DMS 273 (cell line): ENCODE data around the gene ZBTB33.

Experiments
- DNase-seq: peaks from one replicate; lab custom pipeline; 2025; ENCODE audit not compliant: unreplicated experiment; lab: John Stamatoyannopoulos, UW

The ZBTB33 gene

DNA sequence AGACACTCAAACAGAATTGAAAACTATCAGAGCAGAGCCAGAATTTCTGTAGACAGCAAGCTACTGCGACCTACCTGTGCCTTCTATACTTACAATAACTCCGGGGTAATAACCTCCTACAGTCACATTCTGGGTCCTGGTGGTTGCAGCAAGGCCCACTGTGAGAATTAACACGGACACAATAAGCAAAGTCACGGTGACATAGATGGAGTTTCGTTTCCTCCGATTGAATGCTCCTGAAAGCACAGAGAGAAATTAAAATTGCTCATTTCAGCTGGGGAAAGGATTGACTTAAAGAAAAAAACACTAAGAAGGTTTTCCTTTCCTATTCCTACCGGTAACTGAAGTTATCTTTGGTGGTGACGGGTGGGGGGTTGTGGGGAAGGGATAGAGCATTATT, 53.6 kb downstream of the ZBTB33 start:
- DNase-seq: no peak

DNA sequence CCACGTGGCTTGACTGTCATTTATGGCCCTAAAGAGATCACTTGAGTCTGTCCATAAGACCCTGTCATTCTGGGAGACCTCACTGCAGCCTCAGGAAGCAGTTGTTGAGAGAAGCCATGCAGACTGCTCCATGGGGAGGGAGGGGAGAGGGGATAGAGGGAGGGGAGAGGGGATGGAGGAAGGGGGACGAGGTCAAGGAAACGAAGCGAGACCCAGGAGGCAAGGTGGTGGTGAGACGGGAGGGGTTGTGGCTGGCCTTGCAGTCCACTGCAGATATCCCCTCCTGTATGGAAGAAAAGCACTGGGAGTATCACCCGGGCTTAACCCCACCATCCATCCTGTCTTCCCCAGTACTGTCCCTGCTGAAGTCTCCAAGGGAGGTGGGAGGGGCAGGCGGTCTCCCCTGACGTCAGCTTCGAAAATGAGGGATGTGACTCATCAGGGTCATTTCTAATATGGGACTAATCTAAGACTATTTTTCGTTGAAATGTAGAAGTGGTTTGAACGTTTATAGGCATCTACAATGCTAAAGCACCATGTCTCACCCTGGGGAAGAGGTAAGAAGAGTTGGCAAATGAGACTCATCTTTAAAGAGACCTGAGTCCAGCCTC, 55.0 kb downstream of the ZBTB33 start:
- no peak for DNase-seq

- no peak for DNase-seq
These were observed 56.0 kb downstream of the ZBTB33 start for GRCh38 chrX:120306630-120307029.
